Activated naive CD4-positive, alpha-beta T cell treated with anti-CD3 and anti-CD28 coated beads for 36 hours (primary cell): ENCODE data around the gene GART. TPM values are rescaled to one million over a fixed set of nuclear protein-coding genes. Genes with fewer than 3 reads are reported as not detected.
"Not testable (repeated sequence)": the region's sequence is repeated elsewhere in the genome, so short reads cannot be mapped to it uniquely, and the experiment has no call there.

Source experiments
- CTCF ChIA-PET: fragments of 350-600 bp; sonication (Branson Sonifier 250); formaldehyde crosslinking; loops from one replicate; lab custom pipeline; 2021; ENCODE audit warnings: antibody characterized with exemption; lab: Charles Lee
- DNase-seq: peaks from one replicate; pipeline ENCODE4 v3.0.0-alpha.2; 2020
- H3K27ac Mint-ChIP-seq: one replicate; pipeline ENCODE4 v1.8.0; 2021; ENCODE audit warnings: mild to moderate bottlenecking, mixed read lengths
- H3K27me3 Mint-ChIP-seq: one replicate; pipeline ENCODE4 v1.8.0; 2021; ENCODE audit warnings: low read depth, mixed read lengths
- H3K36me3 Mint-ChIP-seq: one replicate; pipeline ENCODE4 v1.8.0; 2021; ENCODE audit warnings: low read depth, mixed read lengths
- H3K4me1 Mint-ChIP-seq: one replicate; pipeline ENCODE4 v1.8.0; 2021; ENCODE audit warnings: low read depth, mixed read lengths
- H3K4me3 Mint-ChIP-seq: one replicate; pipeline ENCODE4 v1.8.0; 2021; ENCODE audit warnings: mild to moderate bottlenecking, moderate library complexity, mixed read lengths
- H3K9me3 Mint-ChIP-seq: one replicate; pipeline ENCODE4 v1.8.0; 2021; ENCODE audit warnings: mixed read lengths
- intact Hi-C: fragments of 100-400 bp; cut with micrococcal nuclease; formaldehyde crosslinking; loops from one replicate; pipeline ENCODE4 v1.15.1; 2023
- total RNA-seq, 2 experiments: library from RNA; stranded (reverse); gene quantifications; one replicate each; pipeline ENCODE4 v1.2.3, GENCODE V29; 2021

GART gene
- total RNA-seq, 2 experiments from 2014 or later, result 234 to 237 TPM

DNA sequence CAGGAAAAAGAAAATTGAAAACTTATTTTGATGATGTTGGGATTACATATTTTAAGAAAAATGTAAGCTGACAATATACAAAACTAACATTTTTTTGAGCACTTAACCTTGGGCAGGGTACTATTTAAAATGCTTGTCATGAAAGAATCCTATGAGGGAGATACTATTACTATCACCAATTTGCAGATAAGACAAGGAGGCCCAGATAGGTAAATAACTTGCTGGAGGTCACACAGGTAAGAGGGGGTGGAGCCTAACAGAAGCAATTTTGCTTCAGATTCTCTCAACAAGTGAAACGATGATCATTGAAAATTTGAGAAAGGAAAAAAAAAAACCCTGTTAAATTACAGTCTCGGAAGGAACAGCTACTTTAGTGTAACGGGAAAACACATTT is 1.2 kb downstream of the GART start:
- DNase-seq, result no peak
- Mint-ChIP-seq H3K27ac (peak overlapping the region; percentile 71), H3K9me3 (no peaks in the 10 kb centered on the region), H3K4me1 (peaks cover 30% of the 10 kb centered on the region), H3K36me3 (peaks cover 53% of the 10 kb centered on the region), H3K27me3 (no peaks in the 10 kb centered on the region), H3K4me3 (peak overlapping the region; percentile 90)
- CTCF ChIA-PET, result interaction anchor here (0.6 kb wide), 1 partner anchor 179 kb away, joined by 3 read pairs; no protein-coding TSS in a partner anchor
- intact Hi-C loops, result loop anchor here (5.0 kb wide), 1 partner anchor 437 kb away; no protein-coding TSS in a partner anchor

- H3K27me3 Mint-ChIP-seq, result no peaks in the 10 kb centered on the region
- no peak for DNase-seq
- H3K4me1 Mint-ChIP-seq, result peaks cover 25% of the 10 kb centered on the region
- intact Hi-C loops, result loop anchor here (5.0 kb wide), 1 partner anchor 438 kb away; no protein-coding TSS in a partner anchor
- H3K4me3 Mint-ChIP-seq, result no peak overlapping the region
- H3K36me3 Mint-ChIP-seq, result peaks cover 60% of the 10 kb centered on the region
- H3K9me3 Mint-ChIP-seq, result no peaks in the 10 kb centered on the region
- CTCF ChIA-PET, result interaction anchor here (0.6 to 0.7 kb wide), 2 partner anchors 44 to 62 kb away, joined by 3 read pairs; no protein-coding TSS in a partner anchor
- H3K27ac Mint-ChIP-seq, result no peak overlapping the region
Observed at GRCh38 chr21:33539616-33540015, 2.3 kb downstream of the GART start.

- CTCF ChIA-PET, result interaction anchor here (0.6 to 1.1 kb wide), 3 partner anchors 18 to 176 kb away, joined by 3 to 4 read pairs (median 3); no protein-coding TSS in a partner anchor
- H3K9me3 Mint-ChIP-seq, result no peaks in the 10 kb centered on the region
- peaks cover 61% of the 10 kb centered on the region for H3K36me3 Mint-ChIP-seq
- H3K4me3 Mint-ChIP-seq, result no peak overlapping the region
- H3K4me1 Mint-ChIP-seq, result peaks cover 25% of the 10 kb centered on the region
- no peak overlapping the region for H3K27ac Mint-ChIP-seq
- H3K27me3 Mint-ChIP-seq, result no peaks in the 10 kb centered on the region
- intact Hi-C loops, result no loop called here
- DNase-seq, result no peak
Observed at GRCh38 chr21:33537212-33537611, 4.7 kb downstream of the GART start.

GRCh38 chr21:33531007-33531406 is 10.9 kb downstream of the GART start:
- H3K36me3 Mint-ChIP-seq, result peaks cover 52% of the 10 kb centered on the region
- CTCF ChIA-PET, result interaction anchor here (0.6 to 0.7 kb wide), 3 partner anchors 27 to 800 kb away, joined by 3 to 5 read pairs (median 3); no protein-coding TSS in a partner anchor

GRCh38 chr21:33522953-33523349 is 19.0 kb downstream of the GART start:
- H3K27ac Mint-ChIP-seq, result no peak overlapping the region
- intact Hi-C loops, result loop anchor here (5.0 kb wide), 1 partner anchor 44 kb away; no protein-coding TSS in a partner anchor
- no peak overlapping the region for H3K4me3 Mint-ChIP-seq
- H3K36me3 Mint-ChIP-seq, result peaks cover 38% of the 10 kb centered on the region
- CTCF ChIA-PET, result interaction anchor here (0.6 kb wide), 1 partner anchor 12 kb away, joined by 4 read pairs; no protein-coding TSS in a partner anchor
- H3K9me3 Mint-ChIP-seq, result no peaks in the 10 kb centered on the region
- no peaks in the 10 kb centered on the region for H3K27me3 Mint-ChIP-seq
- no peaks in the 10 kb centered on the region for H3K4me1 Mint-ChIP-seq
- no peak for DNase-seq

More at GRCh38 chr21:33531007-33531406, 10.9 kb downstream of the GART start:
- intact Hi-C loops, result no loop called here
- H3K4me1 Mint-ChIP-seq, result no peaks in the 10 kb centered on the region
- H3K27ac Mint-ChIP-seq, result no peak overlapping the region
- no peak for DNase-seq
- no peak overlapping the region for H3K4me3 Mint-ChIP-seq
- no peaks in the 10 kb centered on the region for H3K27me3 Mint-ChIP-seq
- no peaks in the 10 kb centered on the region for H3K9me3 Mint-ChIP-seq

GRCh38 chr21:33522297-33522952 is 19.5 kb downstream of the GART start:
- Mint-ChIP-seq H3K9me3 (no peaks in the 10 kb centered on the region), H3K27ac (no peak overlapping the region), H3K36me3 (peaks cover 36% of the 10 kb centered on the region), H3K27me3 (no peaks in the 10 kb centered on the region), H3K4me1 (no peaks in the 10 kb centered on the region), H3K4me3 (no peak overlapping the region)
- CTCF ChIA-PET, result no interaction called here
- no peak for DNase-seq
- intact Hi-C loops, result loop anchor here (5.0 kb wide), 1 partner anchor 45 kb away; no protein-coding TSS in a partner anchor

DNA sequence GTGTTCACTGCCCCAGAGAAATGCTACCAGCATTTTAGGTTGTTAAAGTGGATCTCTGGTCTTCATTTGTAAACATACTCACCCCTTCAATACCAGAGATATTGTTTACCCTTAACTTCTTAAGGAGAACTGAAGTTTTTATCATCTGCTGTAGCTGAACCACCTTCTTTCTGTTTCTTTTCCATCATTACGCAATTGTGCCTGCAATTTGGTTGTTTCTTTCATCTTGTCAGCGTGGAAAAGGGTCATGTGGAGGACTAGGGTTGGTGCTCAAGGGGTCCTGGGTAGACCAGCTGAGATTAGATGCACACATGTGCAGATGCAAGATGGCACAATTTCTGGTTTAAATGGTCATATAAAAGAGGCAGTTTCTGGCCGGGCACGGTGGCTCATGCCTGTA is 23.0 kb downstream of the GART start:
- Mint-ChIP-seq H3K4me1 (peaks cover 13% of the 10 kb centered on the region), H3K9me3 (no peaks in the 10 kb centered on the region), H3K27me3 (no peaks in the 10 kb centered on the region), H3K27ac (no peak overlapping the region), H3K4me3 (no peak overlapping the region), H3K36me3 (peaks cover 45% of the 10 kb centered on the region)
- intact Hi-C loops, result no loop called here
- no peak for DNase-seq
- CTCF ChIA-PET, result interaction anchor here (1.1 to 2.6 kb wide), 2 partner anchors 13 to 39 kb away, joined by 3 to 7 read pairs; no protein-coding TSS in a partner anchor

DNA sequence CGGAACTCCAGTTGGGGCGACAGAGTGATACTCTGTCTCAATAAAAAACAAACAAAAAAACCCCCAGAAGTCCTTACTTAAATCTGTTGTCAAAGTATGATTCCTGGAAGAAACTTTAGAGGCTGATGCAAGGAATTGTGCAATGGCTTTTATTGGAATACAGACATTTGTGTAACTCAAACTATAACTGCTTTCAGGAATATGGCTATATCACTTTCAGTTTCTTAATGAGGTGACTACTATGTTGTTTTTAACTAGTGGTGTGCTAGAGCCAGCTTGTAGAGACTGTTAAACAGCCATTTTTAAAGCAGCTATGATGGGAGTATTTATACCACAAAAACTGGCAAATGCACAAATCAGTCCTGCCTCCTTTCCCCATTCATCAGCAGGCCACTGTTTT is 27.7 kb downstream of the GART start:
- intact Hi-C loops, result no loop called here
- Mint-ChIP-seq H3K4me3 (no peak overlapping the region), H3K27ac (peak overlapping the region; percentile 70), H3K27me3 (no peaks in the 10 kb centered on the region), H3K9me3 (no peaks in the 10 kb centered on the region), H3K36me3 (peaks cover 54% of the 10 kb centered on the region), H3K4me1 (peaks cover 13% of the 10 kb centered on the region)
- no peak for DNase-seq
- CTCF ChIA-PET, result interaction anchor here (1.2 kb wide), 1 partner anchor 92 kb away, joined by 3 read pairs; no protein-coding TSS in a partner anchor

DNA sequence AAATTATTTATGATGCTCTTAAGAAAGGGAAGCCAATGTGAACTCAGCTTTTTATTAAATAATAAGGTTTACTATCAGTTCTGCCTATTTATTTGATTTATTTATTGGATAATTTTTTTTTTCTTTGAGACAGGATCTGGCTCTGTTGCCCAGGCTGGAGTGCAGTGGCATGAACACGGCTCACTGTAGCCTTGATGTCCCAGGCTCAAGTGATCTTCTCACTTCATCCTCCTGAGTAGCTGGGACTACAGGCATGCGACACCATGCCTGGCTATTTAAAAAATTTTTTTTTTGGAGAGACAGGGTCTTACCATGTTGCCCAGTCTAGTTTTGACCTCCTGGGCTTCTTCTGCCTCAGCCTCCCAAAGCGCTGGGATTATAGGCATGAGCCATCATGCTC is 29.4 kb downstream of the GART start:
- Mint-ChIP-seq H3K4me1 (peaks cover 13% of the 10 kb centered on the region), H3K27me3 (no peaks in the 10 kb centered on the region), H3K9me3 (no peaks in the 10 kb centered on the region), H3K4me3 (no peak overlapping the region), H3K27ac (no peak overlapping the region), H3K36me3 (peaks cover 56% of the 10 kb centered on the region)
- no peak for DNase-seq
- intact Hi-C loops, result no loop called here
- CTCF ChIA-PET, result interaction anchor here (0.9 kb wide), 1 partner anchor 12 kb away, joined by 4 read pairs; no protein-coding TSS in a partner anchor

- Mint-ChIP-seq H3K27me3 (no peaks in the 10 kb centered on the region), H3K27ac (no peak overlapping the region), H3K36me3 (peaks cover 58% of the 10 kb centered on the region), H3K9me3 (no peaks in the 10 kb centered on the region), H3K4me1 (peaks cover 13% of the 10 kb centered on the region), H3K4me3 (no peak overlapping the region)
- no peak for DNase-seq
- intact Hi-C loops, result no loop called here
- CTCF ChIA-PET, result no interaction called here
Observed at GRCh38 chr21:33511639-33512038, 30.3 kb downstream of the GART start.

DNA sequence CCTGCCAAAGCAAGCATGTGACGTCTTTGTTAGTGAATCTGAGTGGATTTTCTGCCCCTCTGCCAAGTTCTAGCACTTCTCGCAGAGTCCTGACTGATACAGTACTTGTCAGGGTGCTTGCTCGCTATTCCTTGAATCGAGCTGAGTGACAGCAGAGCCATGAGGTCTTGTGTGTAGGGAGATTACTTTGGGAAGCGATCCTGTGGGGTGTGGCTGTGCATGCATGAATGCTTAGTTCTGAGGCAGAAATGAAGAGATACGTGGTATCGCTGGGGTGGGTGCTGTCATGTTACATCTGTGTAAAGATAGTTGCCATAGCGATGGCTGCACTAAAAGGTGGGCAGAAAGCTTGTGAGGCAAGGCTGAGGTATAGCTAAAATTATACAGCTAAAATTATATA is 31.1 kb downstream of the GART start:
- DNase-seq, result no peak
- Mint-ChIP-seq H3K27ac (peak overlapping the region; percentile 21), H3K4me3 (no peak overlapping the region), H3K36me3 (peaks cover 57% of the 10 kb centered on the region), H3K4me1 (peaks cover 13% of the 10 kb centered on the region), H3K9me3 (no peaks in the 10 kb centered on the region), H3K27me3 (no peaks in the 10 kb centered on the region)
- CTCF ChIA-PET, result interaction anchor here (1.0 kb wide), 1 partner anchor 95 kb away, joined by 3 read pairs; no protein-coding TSS in a partner anchor
- intact Hi-C loops, result no loop called here

DNA sequence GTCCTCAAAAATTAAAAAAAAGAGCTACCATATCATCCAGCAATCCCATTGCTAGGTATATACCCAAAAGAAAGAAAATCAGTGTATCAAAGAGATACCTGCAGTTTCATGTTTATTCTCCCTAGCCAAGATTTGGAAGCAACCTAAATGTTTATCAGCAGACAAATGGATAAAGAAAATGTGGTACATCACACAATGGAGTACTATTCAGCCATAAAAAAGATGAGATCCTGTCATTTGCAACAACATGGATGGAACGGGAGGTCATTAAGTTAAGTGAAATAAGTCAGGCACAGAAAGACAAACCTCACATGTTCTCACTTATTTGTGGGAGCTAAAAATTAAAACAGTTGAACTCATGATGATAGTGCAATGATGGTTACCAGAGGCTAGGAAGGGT is 34.9 kb downstream of the GART start:
- H3K4me1 Mint-ChIP-seq, intact Hi-C loops, H3K27ac Mint-ChIP-seq, CTCF ChIA-PET, DNase-seq, H3K27me3 Mint-ChIP-seq, H3K9me3 Mint-ChIP-seq, H3K4me3 Mint-ChIP-seq: not testable (repeated sequence)
- H3K36me3 Mint-ChIP-seq, result peaks cover 65% of the 10 kb centered on the region
